ES-I3 (cell line): Measurements from ENCODE around the gene MYOD1.

Experiments used
- H3K36me3 ChIP-seq: 2 replicates; pipeline ENCODE4 v1.6.1; 2013; ENCODE audit warnings: mild to moderate bottlenecking, low read length, control low read depth, moderate library complexity; ENCODE audit not compliant: insufficient read depth
- H3K4me1 ChIP-seq: 2 replicates; pipeline ENCODE4 v1.6.1; 2013; ENCODE audit warnings: mild to moderate bottlenecking, control low read depth, low read length; ENCODE audit not compliant: insufficient read depth
- H3K9ac ChIP-seq: 2 replicates; pipeline ENCODE4 v1.6.1; 2013; ENCODE audit warnings: low read depth, mild to moderate bottlenecking, low read length, moderate library complexity
- H3K9me3 ChIP-seq: 2 replicates; pipeline ENCODE4 v1.6.1; 2013; ENCODE audit warnings: mild to moderate bottlenecking, low read length, moderate library complexity; ENCODE audit not compliant: control insufficient read depth, insufficient read depth

MYOD1 gene

DNA sequence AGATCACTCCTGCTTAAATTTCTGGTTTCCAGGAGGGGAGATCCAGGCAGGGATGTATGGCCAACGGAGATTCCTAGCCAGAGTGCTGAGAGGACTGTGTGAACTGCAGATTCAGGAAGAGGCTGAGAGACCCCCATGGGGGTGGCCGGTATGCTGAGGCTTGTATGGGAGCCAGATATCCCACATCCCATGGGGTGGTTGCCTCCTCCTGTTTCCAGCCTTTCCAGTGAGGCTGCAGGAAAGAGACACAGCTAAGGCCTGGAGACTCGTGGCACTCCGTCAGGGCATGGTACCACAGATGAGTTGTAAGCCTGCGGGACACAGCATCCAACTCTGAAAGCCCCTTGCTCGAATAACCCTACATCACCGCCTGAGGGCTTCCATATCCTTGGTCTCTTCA is 1.4 kb upstream of the MYOD1 start:
- Histone ChIP-seq H3K9ac (no peak overlapping the region), H3K9me3 (no peaks in the 10 kb centered on the region), H3K4me1 (no peaks in the 10 kb centered on the region), H3K36me3 (no peaks in the 10 kb centered on the region)

DNA sequence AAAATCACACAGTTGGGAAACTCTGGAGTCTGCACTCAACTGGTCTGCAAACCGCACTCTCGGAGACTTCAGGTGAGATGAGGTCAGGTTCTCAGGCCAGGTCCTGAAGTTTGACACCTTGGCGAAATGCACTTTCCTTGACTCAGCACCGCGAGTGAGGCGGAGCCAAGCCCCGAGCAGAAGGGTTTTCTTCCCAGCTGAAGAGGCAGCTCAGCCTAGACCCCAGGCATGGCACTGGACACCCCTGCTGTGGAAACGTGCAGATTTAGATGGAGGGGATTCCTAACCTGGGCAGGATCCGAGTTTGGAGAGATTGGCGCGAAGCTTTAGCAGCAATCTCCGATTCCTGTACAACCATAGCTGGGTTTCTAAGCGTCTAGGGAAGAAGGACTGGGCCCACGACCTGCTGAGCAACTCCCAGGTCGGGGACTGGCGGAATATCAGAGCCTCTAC is 835 bp upstream of the MYOD1 start:
- Histone ChIP-seq H3K9me3 (no peaks in the 10 kb centered on the region), H3K36me3 (no peaks in the 10 kb centered on the region), H3K4me1 (no peaks in the 10 kb centered on the region), H3K9ac (peak overlapping the region; percentile 11; the same call in 1 of the 2 replicates)

DNA sequence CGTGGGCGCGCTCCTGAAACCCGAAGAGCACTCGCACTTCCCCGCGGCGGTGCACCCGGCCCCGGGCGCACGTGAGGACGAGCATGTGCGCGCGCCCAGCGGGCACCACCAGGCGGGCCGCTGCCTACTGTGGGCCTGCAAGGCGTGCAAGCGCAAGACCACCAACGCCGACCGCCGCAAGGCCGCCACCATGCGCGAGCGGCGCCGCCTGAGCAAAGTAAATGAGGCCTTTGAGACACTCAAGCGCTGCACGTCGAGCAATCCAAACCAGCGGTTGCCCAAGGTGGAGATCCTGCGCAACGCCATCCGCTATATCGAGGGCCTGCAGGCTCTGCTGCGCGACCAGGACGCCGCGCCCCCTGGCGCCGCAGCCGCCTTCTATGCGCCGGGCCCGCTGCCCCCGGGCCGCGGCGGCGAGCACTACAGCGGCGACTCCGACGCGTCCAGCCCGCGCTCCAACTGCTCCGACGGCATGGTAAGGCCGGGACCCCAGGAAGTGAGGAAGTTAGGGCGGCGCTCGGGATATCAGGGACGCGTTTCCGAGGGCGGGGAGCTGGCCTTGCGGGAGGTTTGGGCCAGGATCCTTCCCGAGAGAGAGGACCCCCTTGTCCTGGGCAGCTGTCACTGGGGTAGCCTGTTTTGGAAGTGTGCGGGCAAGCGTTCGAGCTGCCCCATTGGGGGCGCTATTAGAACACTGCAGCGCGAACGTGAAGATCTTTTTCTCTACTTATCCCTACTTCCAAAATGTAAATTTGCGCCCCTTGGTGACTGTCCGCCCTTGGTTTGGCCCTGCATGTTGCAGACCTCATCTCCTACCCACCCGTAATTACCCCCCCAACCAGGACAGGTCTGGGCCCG is 796 bp downstream of the MYOD1 start:
- Histone ChIP-seq H3K9me3 (no peaks in the 10 kb centered on the region), H3K36me3 (no peaks in the 10 kb centered on the region), H3K9ac (peak overlapping the region; percentile 40; the same call in 1 of the 2 replicates), H3K4me1 (no peaks in the 10 kb centered on the region)

DNA sequence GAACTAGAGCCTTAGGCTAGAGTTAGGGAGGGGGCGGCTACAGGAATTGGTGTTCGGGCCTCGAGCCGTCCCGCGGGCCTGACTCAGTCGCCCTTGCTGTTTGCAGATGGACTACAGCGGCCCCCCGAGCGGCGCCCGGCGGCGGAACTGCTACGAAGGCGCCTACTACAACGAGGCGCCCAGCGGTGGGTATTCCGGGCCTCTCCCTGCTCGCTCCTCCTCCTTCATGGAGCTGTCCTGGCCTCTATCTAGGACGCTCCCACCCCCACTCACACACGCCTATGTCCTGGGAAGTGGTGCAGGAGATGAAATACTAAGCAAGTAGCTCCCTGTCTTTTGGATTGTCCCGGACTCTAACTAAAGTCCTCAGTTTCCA is 1.4 kb downstream of the MYOD1 start:
- Histone ChIP-seq H3K4me1 (no peaks in the 10 kb centered on the region), H3K36me3 (no peaks in the 10 kb centered on the region), H3K9me3 (no peaks in the 10 kb centered on the region), H3K9ac (peak overlapping the region; percentile 40; the same call in 1 of the 2 replicates)

DNA sequence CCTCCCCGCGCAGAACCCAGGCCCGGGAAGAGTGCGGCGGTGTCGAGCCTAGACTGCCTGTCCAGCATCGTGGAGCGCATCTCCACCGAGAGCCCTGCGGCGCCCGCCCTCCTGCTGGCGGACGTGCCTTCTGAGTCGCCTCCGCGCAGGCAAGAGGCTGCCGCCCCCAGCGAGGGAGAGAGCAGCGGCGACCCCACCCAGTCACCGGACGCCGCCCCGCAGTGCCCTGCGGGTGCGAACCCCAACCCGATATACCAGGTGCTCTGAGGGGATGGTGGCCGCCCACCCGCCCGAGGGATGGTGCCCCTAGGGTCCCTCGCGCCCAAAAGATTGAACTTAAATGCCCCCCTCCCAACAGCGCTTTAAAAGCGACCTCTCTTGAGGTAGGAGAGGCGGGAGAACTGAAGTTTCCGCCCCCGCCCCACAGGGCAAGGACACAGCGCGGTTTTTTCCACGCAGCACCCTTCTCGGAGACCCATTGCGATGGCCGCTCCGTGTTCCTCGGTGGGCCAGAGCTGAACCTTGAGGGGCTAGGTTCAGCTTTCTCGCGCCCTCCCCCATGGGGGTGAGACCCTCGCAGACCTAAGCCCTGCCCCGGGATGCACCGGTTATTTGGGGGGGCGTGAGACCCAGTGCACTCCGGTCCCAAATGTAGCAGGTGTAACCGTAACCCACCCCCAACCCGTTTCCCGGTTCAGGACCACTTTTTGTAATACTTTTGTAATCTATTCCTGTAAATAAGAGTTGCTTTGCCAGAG is 2.0 kb downstream of the MYOD1 start:
- no peaks in the 10 kb centered on the region for H3K9me3 ChIP-seq
- no peaks in the 10 kb centered on the region for H3K36me3 ChIP-seq
- H3K4me1 ChIP-seq: no peaks in the 10 kb centered on the region
- no peak overlapping the region; the same call in 1 of the 2 replicates for H3K9ac ChIP-seq

DNA sequence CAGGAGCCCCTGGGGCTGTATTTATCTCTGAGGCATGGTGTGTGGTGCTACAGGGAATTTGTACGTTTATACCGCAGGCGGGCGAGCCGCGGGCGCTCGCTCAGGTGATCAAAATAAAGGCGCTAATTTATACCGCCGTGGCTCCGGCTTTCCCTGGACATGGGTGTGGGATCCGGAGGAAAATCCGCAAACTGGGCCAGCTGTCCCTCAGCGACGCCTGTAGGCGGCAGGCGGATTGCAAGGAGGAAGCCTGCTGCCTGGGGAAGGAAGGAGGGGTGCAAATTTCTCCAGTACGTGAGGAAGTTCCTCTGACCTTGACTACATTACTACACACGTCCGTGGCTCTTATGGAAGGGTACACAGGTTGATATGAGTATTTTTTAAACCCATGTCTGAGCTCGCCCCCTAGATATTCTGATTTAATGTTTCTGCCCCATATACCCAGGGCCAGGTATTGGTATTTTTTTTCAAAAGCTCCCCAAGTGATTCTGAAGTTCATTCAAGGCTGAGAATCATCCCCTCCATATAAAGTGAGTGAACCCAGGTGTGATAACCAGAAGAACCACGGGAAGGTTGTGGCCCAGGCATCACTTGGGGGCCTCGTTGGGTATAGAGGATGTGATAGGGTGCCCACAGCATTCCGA is 2.8 kb downstream of the MYOD1 start:
- Histone ChIP-seq H3K4me1 (no peaks in the 10 kb centered on the region), H3K36me3 (no peaks in the 10 kb centered on the region), H3K9ac (no peak overlapping the region), H3K9me3 (no peaks in the 10 kb centered on the region)

DNA sequence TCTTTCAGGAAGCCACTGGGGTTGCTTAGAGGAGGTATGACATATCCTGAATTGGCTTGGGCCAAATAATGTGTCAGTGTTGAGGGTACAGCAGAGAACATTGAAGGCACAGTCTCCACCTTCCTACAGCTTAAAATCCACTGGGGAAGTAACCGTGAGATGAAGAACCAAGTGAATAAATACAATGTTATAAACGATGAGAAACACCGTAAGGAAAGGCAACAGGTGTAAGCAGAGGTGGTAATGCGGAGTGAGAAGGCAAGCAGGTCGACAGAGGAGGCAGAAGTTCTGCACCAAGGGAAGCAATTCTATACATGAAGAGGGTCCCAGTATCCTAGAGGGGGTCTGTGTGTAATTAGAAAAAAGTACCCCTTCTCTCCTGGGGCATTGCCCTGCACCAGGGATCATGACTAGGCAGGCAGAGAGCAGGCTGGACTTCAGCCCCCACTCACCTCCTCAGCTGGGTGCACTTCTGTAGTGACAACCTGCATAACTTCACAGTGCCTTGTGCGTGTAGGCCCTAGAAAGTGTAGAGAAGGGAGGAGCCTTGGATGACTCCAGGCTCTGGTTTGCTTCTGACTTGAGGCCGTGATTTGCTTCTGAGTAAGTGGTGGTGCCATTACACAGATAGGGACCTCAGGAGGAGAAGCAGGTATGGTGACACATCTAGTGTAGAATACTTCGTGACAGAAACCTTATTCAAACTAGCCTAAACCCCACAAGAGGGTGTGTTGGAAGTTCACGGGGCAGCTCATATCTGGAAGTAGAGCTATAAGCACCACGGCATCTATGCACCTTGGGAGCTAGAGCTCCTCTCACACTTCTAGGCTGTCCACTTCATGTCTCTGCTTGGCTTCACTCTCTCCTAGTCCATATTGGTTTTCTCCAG is 4.9 kb downstream of the MYOD1 start:
- Histone ChIP-seq H3K9ac (no peak overlapping the region), H3K36me3 (no peaks in the 10 kb centered on the region), H3K9me3 (no peaks in the 10 kb centered on the region), H3K4me1 (no peaks in the 10 kb centered on the region)

DNA sequence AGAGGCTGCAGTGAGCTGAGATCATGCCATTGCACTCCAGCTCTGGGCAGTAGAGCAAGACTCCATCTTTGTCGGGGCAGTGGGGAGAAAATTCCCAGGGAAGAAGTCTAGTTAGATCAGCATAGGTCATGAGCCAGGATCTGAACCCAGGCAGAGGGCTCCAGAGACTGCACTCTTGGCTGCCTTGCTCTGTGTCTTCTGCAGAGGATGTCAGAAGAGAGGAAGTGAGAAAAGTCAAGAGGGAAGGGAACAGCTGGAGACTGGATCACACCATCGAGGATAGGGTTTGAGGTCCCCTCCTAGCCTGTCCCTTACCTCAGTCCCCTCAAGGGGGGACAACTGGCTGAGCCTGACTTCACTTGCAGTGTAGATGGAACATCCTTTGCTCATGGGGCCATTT is 5.8 kb downstream of the MYOD1 start:
- H3K9me3 ChIP-seq: no peaks in the 10 kb centered on the region
- no peaks in the 10 kb centered on the region for H3K4me1 ChIP-seq
- H3K9ac ChIP-seq: no peak overlapping the region
- no peaks in the 10 kb centered on the region for H3K36me3 ChIP-seq

DNA sequence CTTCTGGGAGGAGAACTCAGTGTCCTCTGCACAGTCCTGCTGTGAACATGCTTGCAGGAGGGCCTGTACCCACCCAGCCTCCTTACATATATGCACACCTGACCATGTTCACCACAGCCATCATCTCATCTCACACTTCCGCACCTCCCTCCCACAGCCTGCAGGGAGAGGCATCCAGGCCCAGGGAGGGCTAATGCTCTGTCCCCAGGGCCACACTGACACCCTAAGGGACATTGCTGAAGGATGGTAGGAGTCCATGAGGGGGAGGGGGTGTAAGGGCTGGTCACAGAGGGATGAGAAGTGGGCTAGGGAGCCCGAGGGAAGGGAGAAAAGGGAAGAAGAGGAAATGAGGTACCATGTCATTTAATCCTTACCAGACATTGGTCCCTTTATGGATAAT is 10.8 kb downstream of the MYOD1 start:
- no peak overlapping the region for H3K9ac ChIP-seq
- no peaks in the 10 kb centered on the region for H3K9me3 ChIP-seq
- H3K36me3 ChIP-seq: no peaks in the 10 kb centered on the region
- H3K4me1 ChIP-seq: no peaks in the 10 kb centered on the region

DNA sequence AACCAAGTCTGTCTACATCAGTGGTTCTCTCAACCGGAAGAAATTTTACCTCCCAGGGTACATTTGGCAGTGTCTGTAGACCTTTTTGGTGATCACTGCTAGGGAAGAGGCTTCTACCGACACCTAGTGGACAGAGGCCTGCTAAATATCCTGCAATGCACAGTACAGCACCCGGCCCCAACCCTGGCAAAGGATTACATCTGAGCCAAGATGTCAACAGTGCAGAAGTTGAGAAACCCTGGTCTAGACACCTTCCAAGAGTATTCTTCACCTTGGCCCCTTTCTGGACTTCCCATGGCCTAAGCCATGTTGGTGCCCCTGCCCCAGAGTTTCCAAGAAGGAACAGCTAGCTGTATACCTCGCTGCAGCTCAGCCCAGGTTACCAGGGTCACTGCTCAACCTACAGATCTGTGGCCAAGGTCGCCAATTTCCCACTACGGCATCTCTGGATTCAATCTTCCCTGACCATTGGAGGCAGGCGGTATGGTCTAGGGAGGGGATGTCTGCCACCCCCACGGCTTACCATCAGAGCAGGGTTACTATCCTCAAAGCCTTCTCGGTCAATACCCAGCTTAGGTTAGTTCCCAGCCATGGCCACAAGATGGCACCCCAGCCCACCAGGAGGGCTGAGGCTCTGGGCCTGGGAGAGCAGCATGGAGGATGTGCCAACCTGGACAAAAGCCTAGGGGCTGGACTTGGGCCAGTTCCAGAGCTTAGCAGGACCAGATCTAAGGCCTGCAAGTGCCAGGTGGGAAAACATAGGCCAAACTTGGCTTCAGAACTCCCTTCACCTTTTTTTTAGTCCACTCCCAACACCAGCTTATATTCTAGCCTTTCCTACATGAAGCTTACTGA is 11.5 kb downstream of the MYOD1 start:
- no peaks in the 10 kb centered on the region for H3K4me1 ChIP-seq
- H3K9me3 ChIP-seq: no peaks in the 10 kb centered on the region
- H3K36me3 ChIP-seq: no peaks in the 10 kb centered on the region
- H3K9ac ChIP-seq: no peak overlapping the region

DNA sequence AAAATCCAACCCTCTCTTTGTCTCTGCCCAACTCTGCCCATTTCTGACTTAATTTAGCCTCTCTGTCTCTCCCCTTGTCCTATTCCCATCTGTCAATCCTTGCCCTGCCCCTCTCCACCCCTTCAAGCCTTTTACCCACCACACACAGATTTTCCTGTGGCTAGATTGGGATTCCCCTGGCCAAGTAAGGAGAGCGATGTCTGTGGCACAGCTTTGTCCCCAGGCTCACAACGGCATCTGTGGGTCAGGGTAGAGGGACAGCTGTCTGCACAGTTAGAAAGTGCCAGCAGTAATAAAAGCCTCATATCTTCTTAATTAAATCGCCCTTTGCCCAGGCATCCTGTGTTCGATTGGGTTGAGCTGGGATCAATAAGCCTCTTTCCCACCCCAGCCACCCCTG is 13.9 kb downstream of the MYOD1 start:
- H3K9ac ChIP-seq: no peak overlapping the region
- no peaks in the 10 kb centered on the region for H3K36me3 ChIP-seq
- H3K9me3 ChIP-seq: no peaks in the 10 kb centered on the region
- no peaks in the 10 kb centered on the region for H3K4me1 ChIP-seq

DNA sequence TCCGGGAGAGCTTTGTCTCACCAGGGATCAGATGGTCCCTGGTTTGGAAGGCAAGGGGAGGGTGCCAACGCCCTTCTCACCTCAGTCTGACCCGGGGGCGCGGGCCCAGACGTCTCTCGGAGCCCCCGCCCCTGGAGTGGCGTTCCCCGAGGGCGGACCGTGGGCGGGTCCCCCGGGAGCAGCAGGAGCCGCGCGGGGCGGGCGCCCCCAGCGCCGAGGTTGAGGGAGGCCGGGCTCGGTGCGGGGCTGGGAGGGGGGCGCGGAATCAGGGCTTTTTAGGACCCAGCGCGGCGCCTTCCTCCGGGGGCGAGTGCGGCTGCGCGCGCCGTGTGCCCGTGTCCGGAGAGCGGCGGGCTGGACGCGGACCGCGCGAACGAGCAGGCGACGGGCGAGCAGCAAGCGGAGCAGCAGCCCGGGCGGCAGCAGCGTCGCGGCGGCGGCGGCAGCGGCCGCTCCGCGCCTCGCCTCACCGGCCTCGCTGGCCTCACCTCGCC is 15.1 kb downstream of the MYOD1 start, which contains the start of gene KCNC1:
Gene KCNC1 (plus strand): TSS at position 364 of the 494 bp plus-strand sequence. CDS start 1,222 bp downstream, outside the sequence.
- H3K4me1 ChIP-seq: peaks cover 10% of the 10 kb centered on the region
- H3K9me3 ChIP-seq: no peaks in the 10 kb centered on the region
- peak within 1 kb of the TSS; percentile 45; the same call in 1 of the 2 replicates for H3K9ac ChIP-seq
- H3K36me3 ChIP-seq: no peaks in the 10 kb centered on the region
